GM18873 (cell line): Measurements from ENCODE around the gene AGK.
A peak's percentile ranks its signal among the peaks of the same experiment; 100 is the strongest.
"Not testable (repeated sequence)": the region's sequence is repeated elsewhere in the genome, so short reads cannot be mapped to it uniquely, and the experiment has no call there.

Experiments used
- ATAC-seq: cut with Tn5 transposase; IDR thresholded peaks from one replicate; pipeline ENCODE4 v1.9.1; 2021; ENCODE audit warnings: mild to moderate bottlenecking, moderate library complexity, moderate number of reproducible peaks; ENCODE audit not compliant: unreplicated experiment, low FRiP score

AGK gene

GRCh38 chr7:141550386-141551093 lies 670 bp upstream of the AGK start:
- no peak for ATAC-seq

GRCh38 chr7:141551782-141552181 lies 572 bp downstream of the AGK start:
- no peak for ATAC-seq

GRCh38 chr7:141557360-141557759 lies 6.2 kb downstream of the AGK start:
- ATAC-seq: no peak

GRCh38 chr7:141557831-141558531 lies 6.8 kb downstream of the AGK start:
- ATAC-seq: not testable (repeated sequence)

GRCh38 chr7:141558544-141559183 lies 7.5 kb downstream of the AGK start:
- no peak for ATAC-seq

GRCh38 chr7:141559961-141560360 lies 8.8 kb downstream of the AGK start:
- no peak for ATAC-seq

GRCh38 chr7:141562036-141562435 lies 10.8 kb downstream of the AGK start:
- ATAC-seq: no peak

GRCh38 chr7:141562543-141562942 lies 11.3 kb downstream of the AGK start:
- no peak for ATAC-seq

- no peak for ATAC-seq
These were observed 11.8 kb downstream of the AGK start for GRCh38 chr7:141562972-141563371.

GRCh38 chr7:141563956-141564623 lies 12.9 kb downstream of the AGK start:
- peak; percentile 60 for ATAC-seq

- no peak for ATAC-seq
These were observed 16.2 kb downstream of the AGK start for GRCh38 chr7:141567432-141567831.

GRCh38 chr7:141568227-141568626 lies 17.0 kb downstream of the AGK start:
- no peak for ATAC-seq

- no peak for ATAC-seq
These were observed 19.8 kb downstream of the AGK start for GRCh38 chr7:141571059-141571458.

- no peak for ATAC-seq
These were observed 21.0 kb downstream of the AGK start for GRCh38 chr7:141572175-141572574.

- no peak for ATAC-seq
These were observed 22.3 kb downstream of the AGK start for GRCh38 chr7:141573511-141573910.

GRCh38 chr7:141575164-141575563 lies 24.0 kb downstream of the AGK start:
- no peak for ATAC-seq

- no peak for ATAC-seq
These were observed 24.6 kb downstream of the AGK start for GRCh38 chr7:141575654-141576448.

- ATAC-seq: no peak
These were observed 26.0 kb downstream of the AGK start for GRCh38 chr7:141577043-141577839.

- not testable (repeated sequence) for ATAC-seq
These were observed 28.7 kb downstream of the AGK start for GRCh38 chr7:141579953-141580352.
